ENCODE data around the gene RAB11FIP4.

RAB11FIP4 gene

DNA sequence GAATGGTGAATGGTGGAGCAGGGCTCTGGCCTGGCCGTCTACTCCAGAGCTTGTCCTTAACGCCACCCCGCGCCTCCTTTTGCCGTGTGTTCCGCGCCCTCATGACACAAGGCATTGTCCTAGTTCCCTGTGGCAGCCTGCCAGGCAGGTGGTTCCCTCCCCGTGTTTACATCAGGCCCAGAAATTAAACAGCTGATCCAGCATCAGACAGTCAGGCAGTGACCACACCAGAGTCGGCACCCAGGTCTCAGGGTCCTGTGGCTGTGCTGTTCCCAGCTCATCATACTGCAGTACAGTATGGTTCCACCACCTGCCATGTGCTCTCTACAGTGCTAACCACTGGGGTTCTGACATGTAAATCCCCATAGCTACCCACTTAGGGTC is 119.7 kb downstream of the RAB11FIP4 start:
- H3K27ac ChIP-seq = no peak overlapping the region
- TF ChIP-seq, protein P1, sequence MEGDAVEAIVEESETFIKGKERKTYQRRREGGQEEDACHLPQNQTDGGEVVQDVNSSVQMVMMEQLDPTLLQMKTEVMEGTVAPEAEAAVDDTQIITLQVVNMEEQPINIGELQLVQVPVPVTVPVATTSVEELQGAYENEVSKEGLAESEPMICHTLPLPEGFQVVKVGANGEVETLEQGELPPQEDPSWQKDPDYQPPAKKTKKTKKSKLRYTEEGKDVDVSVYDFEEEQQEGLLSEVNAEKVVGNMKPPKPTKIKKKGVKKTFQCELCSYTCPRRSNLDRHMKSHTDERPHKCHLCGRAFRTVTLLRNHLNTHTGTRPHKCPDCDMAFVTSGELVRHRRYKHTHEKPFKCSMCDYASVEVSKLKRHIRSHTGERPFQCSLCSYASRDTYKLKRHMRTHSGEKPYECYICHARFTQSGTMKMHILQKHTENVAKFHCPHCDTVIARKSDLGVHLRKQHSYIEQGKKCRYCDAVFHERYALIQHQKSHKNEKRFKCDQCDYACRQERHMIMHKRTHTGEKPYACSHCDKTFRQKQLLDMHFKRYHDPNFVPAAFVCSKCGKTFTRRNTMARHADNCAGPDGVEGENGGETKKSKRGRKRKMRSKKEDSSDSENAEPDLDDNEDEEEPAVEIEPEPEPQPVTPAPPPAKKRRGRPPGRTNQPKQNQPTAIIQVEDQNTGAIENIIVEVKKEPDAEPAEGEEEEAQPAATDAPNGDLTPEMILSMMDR (IDR thresholded peaks at IDR 0.05) = no peak
- TF ChIP-seq ZFX (IDR thresholded peaks at IDR 0.05; ENCODE audit: borderline replicate concordance) = no peak

DNA sequence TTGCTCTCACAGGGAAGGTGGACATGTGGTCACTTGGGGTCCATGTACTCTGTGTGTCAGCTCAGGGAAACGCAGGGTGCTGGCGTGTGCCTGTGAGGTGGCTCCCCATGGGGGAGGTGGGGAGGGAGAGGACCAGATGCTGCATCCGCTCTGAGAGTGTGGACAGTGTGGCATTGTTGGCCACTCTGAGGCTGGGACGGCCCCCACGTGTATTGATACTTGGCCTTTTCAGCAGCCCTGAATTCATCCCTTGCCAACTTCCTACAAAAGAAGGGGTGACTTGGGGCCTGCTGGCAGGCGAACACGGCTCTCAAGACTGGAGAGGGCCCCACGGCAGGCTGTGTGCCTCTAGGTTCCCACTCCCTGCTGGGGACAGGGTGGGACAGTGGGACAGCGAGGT is 120.1 kb downstream of the RAB11FIP4 start:
- no peak overlapping the region for H3K27ac ChIP-seq
- TF ChIP-seq ZFX (IDR thresholded peaks at IDR 0.05; ENCODE audit: borderline replicate concordance) = no peak
- TF ChIP-seq, protein P1 (IDR thresholded peaks at IDR 0.05) = no peak

DNA sequence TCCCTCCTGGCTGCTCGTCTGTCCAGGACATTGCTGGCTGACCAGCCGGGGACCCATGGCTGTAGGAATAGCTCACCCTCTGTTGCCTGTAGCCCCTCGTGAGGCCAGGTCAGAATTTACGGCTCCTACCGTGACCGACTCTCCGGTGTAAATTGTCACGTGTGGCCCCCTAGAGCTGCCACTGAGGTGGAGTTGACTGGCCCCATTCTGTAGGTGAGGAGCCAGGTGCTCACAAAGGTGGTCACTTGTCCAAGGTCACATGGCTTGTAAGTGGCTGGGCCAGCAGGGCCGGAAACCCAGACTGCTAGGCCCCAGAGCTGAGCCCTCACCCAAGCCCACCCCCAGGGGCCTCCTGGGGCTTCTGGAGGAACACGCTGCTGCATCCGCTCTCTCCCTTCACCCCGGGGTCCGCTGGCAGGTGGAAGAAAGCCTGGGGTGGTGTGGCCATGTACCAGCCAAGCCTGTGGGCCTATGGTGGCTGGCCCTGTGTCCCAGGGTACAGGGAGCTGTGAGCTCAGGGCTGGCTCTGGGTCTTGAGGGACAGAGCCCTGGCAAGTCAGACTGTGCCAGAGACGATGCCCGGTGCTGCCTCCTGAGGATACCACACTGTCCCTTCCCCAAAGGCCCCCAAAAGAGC is 120.7 kb downstream of the RAB11FIP4 start:
- no peak overlapping the region for H3K27ac ChIP-seq
- TF ChIP-seq, protein P1 (IDR thresholded peaks at IDR 0.05) = no peak
- TF ChIP-seq ZFX (IDR thresholded peaks at IDR 0.05; ENCODE audit: borderline replicate concordance) = no peak

DNA sequence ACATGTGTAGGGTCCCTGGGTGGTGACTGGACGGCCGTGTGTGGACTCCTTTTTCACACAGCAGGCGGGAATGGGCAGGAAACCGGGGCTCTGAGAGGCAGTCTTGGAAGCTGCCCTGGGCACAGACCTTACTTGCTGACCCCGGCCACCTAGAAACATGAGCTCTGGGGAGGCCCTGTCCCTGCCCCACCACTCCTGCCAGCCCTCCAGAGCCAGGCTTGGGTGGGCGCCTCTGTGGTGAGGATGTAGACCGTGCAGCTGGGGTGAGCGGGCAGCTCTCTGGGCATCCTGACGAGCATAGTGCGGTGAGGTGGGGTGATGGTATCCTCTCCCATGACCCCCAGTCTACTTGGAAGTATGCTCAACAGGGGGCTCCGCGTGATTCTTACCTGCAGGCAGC is 121.3 kb downstream of the RAB11FIP4 start:
- TF ChIP-seq ZFX (IDR thresholded peaks at IDR 0.05; ENCODE audit: borderline replicate concordance) = no peak
- TF ChIP-seq, protein P1 (IDR thresholded peaks at IDR 0.05) = no peak
- no peak overlapping the region for H3K27ac ChIP-seq

DNA sequence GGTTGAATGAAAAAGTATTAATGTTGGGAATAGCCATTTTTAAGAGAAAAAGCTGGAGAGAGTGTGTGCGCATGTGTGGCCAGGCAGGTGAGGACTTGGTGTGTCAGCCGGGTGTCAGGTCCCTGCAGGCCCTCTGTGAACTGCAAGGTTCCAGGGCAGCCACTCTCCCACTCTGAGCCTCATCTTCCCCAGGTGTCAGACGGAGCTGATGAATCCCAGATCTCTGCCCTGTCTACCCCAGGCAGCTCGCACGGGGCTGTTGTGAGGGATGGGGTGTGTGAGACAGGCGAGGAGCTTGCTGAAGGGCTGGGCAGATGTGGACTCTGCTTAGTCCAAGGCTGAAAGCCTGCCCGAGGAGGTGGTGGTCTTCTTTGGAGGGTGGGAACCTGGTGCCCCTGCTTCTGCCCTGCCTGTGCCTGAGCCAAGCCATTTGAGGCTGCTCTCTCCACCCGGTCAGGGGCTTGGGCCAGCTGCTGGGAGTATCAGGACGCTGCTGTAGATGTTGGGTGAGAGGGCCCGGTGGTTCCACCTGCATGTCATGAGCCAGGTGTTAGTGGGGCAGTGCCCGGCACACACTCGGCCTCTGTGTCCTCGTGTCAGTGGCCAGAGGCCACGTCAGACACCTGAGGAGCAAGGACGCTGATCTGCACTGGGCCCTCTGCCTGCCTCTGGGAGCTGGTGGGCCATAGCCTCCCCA is 122.4 kb downstream of the RAB11FIP4 start:
- TF ChIP-seq ZFX (IDR thresholded peaks at IDR 0.05; ENCODE audit: borderline replicate concordance) = no peak
- TF ChIP-seq, protein P1 (IDR thresholded peaks at IDR 0.05) = no peak
- H3K27ac ChIP-seq = no peak overlapping the region

DNA sequence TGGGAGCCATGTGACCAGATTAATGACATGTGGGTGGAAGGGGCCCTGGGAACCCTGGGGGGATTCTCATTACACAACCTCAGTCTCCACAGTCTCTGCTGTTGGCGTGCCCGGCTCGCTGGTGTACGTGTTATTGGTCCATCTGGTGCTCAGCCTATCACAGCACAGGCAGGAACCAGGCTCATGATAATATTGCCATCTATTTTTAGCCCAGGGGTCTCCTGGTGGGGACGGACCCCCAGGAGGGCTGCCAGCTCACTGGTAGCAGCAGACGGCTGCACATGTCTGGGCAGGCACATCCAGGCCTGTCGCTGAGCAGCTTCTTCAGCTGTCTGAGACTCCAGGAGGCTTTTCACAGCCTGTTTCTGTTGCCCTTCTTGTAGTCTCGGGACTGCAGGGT is 123.8 kb downstream of the RAB11FIP4 start:
- TF ChIP-seq ZFX (IDR thresholded peaks at IDR 0.05; ENCODE audit: borderline replicate concordance) = no peak
- TF ChIP-seq, protein P1 (IDR thresholded peaks at IDR 0.05) = no peak

DNA sequence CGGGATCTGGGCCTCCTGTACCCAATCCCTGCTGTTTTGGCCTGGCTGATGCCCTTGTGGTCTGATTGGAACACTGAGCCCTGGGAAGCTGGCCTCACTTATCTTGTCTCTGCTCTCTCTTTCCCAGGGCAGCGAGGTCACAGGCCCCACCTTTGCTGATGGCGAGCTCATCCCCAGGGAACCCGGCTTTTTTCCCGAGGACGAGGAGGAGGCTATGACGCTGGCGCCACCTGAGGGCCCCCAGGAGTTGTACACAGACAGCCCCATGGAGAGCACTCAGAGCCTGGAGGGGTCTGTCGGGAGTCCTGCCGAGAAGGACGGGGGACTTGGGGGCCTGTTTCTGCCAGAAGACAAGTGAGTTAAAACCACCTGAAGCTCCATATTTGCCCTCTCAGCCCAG is 126.0 kb downstream of the RAB11FIP4 start:
- no peak for TF ChIP-seq ZFX (IDR thresholded peaks at IDR 0.05; ENCODE audit: borderline replicate concordance)
- TF ChIP-seq, protein P1 (IDR thresholded peaks at IDR 0.05) = no peak
- no peak overlapping the region for H3K27ac ChIP-seq

More for the DNA sequence above, 123.8 kb downstream of the RAB11FIP4 start:
- H3K27ac ChIP-seq = no peak overlapping the region

All from 22Rv1 (cell line).